ENCODE results near the gene CLDN1.

The CLDN1 gene, protein sequence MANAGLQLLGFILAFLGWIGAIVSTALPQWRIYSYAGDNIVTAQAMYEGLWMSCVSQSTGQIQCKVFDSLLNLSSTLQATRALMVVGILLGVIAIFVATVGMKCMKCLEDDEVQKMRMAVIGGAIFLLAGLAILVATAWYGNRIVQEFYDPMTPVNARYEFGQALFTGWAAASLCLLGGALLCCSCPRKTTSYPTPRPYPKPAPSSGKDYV

DNA sequence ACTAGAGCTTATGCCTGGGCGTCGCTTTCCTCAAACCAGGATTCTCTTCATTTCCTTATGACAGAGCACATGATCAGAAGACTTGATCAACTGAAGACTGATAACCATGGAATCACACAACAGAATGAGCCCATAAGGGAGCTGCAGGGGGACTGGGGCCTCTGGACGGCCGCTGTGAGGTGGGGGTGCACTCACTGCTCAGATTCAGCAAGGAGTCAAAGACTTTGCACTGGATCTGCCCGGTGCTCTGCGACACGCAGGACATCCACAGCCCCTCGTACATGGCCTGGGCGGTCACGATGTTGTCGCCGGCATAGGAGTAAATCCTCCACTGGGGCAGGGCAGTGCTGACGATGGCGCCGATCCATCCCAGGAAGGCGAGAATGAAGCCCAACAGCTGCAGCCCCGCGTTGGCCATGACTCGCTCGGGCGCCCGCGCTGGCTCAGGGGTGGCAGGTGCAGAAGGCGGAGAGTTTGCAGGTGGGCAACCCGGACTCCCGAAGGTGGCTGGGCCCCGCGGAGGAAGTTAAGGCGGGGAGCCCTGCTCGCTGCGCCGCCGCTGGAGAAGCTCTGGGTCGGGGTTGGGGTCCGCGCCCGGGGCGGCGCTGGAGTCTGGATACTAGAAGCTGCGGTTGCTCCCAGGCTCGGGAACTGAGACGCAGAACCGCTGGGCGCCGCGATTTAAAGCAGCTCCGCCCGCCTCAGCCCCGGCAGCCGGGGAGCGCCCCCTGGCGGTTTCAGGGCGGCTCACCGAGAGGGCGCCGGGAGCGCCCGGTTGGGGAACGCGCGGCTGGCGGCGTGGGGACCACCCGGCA lies at the start of gene CLDN1:
Gene CLDN1, minus strand, starts transcription at position 658 of the 815 bp plus-strand sequence. Its CDS starts 240 bp downstream, at position 418.
- peak; percentile 44 to 72 (median 55) for DNase-seq (ENCODE audit: low read depth in 3 of 3)

DNA sequence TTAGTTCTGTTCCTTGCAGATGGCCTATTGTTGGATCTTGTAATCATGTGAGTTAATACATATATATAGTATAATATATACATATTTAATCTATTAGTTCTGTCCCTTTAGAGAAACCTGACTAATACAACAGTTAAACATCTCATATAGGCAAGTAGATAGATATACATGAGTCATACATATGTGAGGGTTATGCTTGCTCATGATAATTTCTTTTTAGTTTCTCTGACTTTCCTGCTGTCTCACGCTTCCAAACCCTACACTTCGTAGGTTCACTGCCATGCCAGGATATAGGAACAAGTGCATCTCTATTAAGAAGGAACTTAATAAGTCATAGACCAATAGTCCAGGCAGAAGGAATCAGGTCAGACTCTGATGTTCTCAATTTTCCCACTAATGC lies 48.9 kb upstream of the CLDN1 start:
- no peak for DNase-seq (ENCODE audit: low read depth in 3 of 3)

DNA sequence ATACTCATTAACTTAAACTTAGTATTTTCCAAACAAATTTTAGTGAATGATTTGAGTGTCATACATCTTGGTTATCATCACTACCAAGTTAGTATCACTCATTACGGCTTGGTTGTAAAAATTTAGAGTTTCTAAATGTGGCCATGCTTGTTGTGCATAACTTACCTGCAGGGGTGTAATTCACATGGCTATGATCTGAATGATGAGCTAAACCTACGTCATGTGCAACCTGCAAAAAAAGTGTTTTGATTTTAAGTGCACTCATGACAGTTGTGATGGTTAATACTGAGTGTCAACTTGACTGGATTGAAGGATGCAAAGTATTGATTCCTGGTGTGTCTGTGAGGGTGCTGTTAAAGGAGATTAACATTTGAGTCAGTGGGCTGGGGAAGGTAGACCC lies 48.1 kb upstream of the CLDN1 start:
- DNase-seq (ENCODE audit: low read depth in 3 of 3), result no peak

DNA sequence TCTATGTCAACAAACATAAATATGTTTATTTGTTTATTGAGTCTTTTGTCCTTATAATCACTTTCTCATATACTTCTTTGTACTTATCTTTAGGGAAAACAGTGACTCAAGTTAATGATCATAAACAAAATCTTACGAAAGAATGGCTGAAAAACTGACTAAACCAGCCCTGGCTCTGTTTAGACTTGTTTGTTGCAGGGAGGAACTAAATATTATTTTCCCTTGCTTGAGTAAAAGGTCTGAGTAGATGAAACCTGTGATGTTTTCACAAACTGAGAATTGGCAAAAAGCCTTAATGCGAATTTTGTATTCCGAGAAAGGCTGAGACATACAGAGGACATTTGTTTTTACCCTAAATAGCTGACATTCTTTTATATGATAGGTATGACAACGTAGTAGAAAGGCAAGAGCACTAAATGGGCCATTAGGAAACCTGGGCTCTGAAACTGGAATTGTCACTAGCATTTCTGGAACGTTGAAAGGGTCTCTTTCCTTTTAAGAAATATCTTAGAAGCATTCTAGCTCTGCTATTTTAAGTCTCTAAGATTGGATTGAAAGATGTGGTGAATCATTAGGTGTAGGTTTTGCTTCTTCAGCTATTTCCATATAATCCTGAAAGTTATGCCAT lies 47.5 kb upstream of the CLDN1 start:
- no peak for DNase-seq (ENCODE audit: low read depth in 3 of 3)

DNA sequence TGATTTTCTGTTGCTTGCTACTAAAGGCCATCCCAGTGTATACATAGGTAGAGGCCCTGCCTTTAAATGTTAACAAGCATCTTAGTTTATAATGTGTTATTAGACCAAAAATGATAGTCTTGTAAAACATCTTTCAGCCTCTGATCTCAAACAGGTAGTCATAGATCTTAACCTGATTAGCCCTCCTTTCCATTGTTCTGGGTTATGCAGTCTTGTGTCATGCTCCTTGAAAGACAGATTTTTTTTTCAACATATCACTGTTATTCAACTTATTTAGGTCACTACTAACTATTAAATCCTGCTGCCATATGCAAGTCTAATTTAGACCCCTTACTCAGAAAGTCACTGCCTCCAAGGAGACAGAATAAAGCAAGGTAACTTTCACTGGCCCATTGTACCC lies 46.6 kb upstream of the CLDN1 start:
- DNase-seq (ENCODE audit: low read depth in 3 of 3), result no peak

DNA sequence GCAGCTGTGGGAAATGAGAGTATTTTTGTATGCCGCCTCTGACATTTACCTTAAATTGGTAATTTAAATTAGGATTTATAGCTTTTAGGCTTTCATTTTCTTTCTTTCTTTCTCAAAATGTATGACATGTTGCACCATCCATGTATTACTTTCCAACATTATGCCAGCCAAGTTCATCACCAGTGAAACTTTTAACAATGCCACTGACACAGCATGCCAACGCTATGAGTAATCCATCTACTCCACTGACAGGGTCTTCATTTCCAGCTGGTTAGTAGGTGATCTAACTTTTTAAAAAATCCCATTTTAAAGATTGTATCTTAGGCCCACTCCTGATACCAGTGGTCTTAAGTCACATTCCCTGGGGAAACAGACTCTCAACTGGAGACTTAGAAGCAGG lies 43.9 kb upstream of the CLDN1 start:
- DNase-seq (ENCODE audit: low read depth in 3 of 3), result no peak

DNA sequence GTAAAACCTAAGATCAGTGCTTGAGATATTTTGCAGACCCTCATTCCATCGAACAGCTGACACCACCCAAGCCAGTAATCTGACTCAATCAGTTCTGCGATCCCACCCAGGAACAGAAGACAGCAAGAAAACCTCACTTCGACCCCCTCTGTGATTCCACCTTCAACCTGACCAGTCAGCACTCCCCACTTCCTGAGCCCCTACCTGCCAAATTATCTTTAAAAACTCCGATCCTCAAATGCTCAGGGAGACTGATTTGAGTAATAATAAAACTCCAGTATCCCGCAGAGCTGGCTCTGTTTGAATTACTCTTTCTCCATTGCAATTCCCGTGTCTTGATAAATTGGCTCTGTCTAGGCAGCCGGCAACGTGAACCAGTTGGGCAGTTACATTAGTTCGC lies 40.0 kb upstream of the CLDN1 start:
- no peak for DNase-seq (ENCODE audit: low read depth in 3 of 3)

DNA sequence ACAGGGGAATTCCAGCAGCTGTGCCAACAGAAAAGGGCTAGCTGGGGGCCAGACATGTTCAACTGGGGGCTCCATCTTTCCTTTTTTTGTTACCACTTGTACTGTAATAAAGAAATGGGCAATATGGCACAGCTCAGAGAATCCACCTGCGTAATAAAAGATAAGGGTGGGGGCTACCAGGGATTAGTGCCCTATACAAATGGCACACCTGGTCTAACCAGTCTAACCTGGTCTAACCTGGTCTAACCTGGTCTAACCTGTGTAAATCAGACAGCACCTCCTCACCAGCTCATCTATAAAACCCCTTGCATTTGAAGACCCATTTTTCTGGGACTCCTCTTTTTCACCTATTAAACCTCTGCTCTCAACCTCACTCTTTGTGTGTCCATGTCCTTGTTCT lies 39.5 kb upstream of the CLDN1 start:
- no peak for DNase-seq (ENCODE audit: low read depth in 3 of 3)

DNA sequence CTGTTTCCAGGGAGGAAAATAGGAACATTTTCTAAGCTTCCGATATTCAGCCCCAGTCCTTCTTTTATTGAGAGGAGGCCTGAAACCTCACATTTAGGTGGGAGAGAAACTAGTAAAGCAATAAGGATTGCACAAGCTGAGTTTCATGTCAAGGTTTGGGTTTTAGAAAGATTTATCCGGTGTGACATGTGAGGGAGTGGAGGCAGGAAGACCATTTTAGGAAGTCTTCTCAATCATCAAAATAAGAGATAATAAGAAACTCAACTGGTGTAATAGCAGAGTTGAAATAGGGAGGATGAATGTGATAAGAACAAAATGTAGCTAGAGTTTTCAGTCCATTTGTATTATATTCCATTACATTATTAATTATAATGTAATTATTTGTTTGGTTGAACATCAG lies 38.0 kb upstream of the CLDN1 start:
- no peak for DNase-seq (ENCODE audit: low read depth in 3 of 3)

DNA sequence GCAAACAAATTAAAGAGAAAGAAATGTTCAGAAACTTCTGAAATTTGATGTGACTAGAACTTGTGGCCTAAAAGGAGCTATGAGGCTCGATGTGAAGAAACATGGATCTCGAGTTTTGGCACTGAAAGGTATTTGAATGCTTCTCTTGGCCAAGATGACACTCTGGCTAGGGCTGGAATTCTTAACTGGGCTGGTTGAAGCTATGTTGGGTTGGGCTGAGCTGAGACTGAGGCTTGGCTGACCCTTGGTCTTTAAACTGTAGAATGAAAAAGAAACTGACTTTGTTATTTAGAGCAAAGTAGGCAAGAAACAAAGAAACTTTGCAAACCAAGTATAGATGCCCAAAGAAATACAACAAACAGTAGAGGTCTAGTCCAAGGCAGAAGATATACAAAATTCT lies 37.6 kb upstream of the CLDN1 start:
- DNase-seq (ENCODE audit: low read depth in 3 of 3), result no peak

DNA sequence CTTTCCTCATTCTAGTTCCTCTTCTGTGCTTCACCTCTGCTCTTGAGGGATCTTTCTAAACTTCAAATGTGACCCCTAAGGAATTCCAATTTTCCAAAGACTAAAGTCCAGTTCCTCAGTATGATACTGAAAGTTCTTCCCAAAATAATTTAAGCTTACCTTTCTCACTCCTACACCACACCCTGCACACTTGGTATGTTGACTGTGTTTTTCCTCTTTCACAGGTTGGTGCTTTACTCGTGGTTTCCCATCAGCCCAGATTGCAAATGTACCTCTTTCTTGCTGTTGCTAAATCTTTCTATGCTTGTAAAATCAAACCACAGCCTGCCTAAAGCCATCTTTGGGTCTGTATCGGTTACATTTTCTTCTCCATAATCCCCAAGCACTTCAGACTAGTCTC lies 35.2 kb upstream of the CLDN1 start:
- no peak for DNase-seq (ENCODE audit: low read depth in 3 of 3)

DNA sequence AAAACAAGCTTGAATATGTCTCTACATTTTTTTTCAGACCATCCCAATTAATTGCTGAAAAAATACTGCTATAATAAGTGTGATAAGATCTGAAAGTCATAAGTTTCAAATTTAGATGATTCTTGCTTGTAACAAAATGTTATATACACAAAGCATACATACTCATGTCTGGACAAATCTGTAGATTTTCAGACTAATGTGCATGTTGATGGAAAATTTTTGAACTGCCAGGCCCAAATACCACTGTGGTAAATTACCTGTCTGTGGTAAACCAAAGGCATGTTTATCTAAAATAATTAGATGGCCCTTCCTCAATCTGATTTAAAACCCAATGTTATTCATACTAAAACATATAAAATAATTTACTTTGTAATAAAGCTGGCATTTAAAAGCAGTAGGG lies 34.0 kb upstream of the CLDN1 start:
- DNase-seq (ENCODE audit: low read depth in 3 of 3), result no peak

DNA sequence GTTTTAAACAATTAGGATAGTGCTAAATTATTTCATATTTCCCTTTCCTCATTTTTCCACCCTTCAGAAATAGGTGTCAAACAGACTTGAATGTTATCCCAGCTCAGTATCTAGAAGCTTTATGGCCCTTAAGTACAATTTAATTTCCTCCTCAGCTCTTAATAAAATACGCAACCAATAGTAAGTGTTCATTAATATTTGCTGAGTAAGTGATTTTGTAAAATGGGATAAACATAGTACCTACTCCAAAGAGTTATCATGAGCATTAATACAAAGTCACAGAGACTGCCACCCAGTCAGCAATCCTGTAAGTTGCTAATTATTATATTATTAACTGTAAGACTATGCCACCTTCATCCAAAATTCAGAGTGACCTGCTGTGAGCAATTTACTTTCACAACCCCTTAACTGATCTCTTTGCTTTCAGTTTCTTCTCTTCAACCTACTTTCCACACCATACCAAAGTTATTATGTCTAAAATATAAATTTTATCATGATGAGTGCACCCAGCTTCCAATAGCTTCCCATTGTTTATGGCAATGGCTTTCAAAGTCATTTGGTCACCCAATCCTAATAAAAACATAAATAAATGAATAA lies 30.7 kb upstream of the CLDN1 start:
- no peak for DNase-seq (ENCODE audit: low read depth in 3 of 3)

DNA sequence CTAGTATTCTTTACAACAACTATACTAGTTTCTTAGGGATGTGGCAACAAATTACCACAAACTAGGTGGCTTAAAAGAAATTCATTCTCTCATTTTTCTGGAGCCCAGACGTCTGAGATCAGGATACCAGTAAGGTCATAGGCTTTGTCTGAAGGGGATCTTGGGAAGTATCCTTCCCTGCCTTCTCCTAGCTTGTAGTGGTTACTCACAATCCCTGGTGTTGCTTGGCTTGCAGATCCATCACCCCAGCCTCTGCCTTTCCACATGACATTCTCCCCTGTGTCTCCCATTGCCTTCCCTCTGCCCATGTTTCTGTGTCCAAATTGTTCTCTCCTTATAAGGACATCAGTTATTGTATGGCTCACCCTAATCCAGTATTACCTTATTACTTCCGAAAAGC lies 24.3 kb upstream of the CLDN1 start:
- no peak for DNase-seq (ENCODE audit: low read depth in 3 of 3)

DNA sequence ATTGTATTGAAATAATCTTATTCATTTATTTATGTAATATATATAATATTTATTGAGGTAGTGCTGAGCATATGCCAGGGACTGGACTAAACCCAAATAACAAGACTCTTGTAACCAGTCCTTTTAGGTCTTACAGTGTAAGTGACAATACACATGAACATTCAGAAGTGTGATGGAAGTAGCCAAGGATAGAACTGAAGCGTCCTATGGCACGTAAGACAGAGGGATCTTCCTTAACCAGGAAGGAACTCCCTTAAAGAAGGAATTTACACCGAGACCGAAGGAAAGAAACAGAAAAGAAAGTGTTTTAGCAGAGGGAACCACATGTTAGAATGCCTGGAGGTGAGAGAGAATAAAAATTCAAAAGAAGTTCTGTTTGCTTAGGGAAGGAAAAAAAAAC lies 23.6 kb upstream of the CLDN1 start:
- DNase-seq (ENCODE audit: low read depth in 3 of 3), result no peak

DNA sequence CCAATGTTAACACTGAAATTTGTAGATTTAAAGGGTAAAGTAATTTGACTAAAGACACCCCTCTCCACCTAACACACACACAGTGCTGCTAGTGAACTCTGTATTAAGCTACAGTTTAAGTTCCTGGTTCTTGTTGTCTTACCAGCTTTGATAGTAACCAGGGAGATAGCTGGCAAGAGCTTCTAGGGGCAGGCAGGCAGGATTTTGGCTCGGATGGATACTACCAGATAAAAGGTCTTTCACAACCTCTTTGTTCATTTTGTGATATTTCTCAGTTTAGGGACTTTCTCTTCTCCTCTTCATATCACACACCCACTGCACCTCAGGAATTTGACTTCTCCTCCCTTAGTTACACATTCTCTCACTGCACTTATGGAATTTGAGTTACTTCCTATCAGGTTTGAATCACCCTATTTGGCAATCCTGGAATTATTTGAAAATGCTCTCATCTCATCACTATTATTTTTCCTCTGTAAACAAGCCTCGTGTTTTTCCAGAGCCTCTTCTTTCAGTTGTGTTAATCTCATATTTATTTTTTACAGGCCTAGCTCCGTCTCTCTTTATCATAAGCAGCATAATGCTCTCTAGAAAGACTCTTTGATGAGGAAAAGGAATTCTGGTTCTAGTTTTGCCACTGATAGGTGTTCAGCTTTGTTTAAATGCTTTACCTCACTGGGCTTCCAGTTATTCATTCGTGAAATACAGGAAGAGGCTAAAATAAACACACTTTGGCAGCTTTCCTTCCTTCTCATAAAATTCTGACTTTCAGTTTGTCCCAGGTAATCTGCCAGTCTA lies 23.0 kb upstream of the CLDN1 start:
- DNase-seq (ENCODE audit: low read depth in 3 of 3), result no peak

DNA sequence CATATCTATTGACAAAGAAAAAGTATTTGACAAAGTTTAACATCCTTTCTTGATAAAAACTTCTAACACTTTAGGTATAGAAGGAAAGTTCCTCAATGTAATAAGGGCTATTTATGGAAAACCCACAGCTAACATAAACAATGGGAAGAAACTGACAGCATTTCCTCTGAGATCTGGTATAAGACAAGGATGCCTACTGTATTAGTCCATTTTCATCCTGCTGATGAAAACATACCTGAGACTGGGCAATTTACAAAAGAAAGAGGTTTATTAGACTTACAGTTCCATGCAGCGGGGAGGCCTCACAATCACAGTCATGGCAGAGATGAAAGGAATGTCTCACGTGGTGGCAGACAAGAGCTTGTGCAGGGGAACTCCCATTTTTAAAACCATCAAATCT lies 17.8 kb upstream of the CLDN1 start:
- no peak for DNase-seq (ENCODE audit: low read depth in 3 of 3)

DNA sequence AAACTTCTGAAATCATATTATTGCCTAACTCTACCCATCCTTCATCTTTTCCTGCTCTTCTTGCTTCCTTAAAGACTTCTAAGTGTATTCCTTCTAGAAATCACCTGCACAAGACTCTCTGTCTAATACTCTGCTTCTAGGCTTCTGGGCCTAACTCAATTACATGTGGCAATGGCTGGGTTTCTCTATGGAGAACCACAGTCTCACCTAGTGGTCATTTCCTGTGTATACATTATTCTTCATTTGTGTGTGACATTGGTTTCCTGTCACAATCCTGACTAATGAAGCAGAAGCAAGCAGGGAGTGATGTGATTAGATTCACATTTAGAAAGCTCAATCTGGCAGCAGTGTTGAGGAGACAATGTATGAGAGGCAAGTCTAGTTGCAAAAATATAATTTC lies 16.9 kb upstream of the CLDN1 start:
- no peak for DNase-seq (ENCODE audit: low read depth in 3 of 3)

DNA sequence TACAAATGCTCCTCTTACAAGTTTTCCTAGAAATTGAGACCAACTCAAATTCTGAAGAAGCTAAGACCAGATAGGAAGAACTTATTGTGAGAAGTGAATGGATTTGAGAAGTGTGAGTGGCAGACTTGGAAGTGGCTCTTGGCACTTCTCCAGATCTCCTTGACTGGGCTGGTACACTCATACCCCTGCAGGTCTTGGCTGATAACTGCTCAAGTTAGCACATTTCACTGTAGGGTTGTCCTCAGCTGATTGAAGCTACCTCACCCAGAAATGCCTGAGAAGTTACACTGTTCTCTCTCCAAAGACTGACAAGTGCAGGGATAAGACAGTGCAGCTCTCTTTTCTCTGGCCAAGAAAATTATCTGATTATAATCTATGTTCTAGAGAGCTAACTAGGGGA lies 16.5 kb upstream of the CLDN1 start:
- DNase-seq (ENCODE audit: low read depth in 3 of 3), result no peak

DNA sequence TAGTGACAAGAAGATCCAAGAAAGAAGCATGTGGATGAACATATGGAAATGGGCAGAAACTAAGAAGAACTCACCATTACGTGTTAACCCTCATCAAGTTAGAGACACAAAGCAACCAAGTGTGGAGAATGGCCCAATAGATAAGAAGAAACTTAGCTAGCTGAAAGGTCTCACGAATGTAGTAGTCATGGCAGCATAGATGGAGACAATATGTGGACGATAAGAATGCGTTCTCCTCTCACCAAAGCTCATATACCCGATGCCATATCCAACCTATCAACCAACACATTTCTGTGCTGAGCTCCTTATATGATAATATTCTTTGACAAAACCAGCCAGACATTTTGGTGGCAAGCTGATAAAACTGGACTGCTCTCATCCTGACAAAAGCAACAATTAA lies 15.1 kb upstream of the CLDN1 start:
- DNase-seq (ENCODE audit: low read depth in 3 of 3), result no peak

DNA sequence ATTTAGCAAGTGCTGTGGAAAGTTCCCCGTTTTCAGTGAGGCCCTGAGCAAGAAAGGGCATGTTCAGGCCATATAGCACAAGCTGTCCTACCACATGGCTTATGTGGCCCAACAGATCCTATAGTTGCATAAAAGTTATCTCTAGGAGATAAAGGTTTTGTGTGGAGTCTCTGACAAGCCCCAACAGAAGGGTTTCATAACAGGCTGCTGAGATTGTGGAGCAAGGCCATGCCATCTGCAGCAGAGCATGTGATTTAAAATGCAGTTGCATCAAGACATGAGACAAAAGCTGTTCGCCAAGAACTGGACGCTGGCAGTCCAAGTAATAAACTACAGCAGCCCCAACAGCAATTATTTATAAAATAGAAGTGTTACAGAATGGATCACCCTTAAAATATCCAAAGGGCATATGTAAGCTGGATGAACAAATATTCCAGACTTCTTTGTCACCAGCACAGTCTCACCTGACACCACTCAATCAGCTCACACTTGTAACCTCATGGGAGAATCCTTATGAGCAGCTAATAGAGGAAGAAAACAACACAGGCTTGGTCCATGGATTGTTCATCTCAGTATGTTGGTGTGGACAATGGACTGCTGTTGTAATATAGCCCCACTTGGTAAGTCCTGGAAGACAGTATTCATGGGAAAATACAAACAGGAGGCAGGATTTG lies 14.4 kb upstream of the CLDN1 start:
- no peak for DNase-seq (ENCODE audit: low read depth in 3 of 3)

Data from stimulated activated CD4-positive, alpha-beta T cell treated with anti-CD3 and anti-CD28 coated beads, TNF-alpha, amount 100 ng/mL, for 24 hours (primary cell).